Measurements from ENCODE around the gene TGOLN2. TPM values are rescaled to one million over a fixed set of nuclear protein-coding genes. Genes with fewer than 3 reads are reported as not detected.

TGOLN2 gene
- total RNA-seq, 1 experiment from 2014 or later, result 86.1 TPM

DNA sequence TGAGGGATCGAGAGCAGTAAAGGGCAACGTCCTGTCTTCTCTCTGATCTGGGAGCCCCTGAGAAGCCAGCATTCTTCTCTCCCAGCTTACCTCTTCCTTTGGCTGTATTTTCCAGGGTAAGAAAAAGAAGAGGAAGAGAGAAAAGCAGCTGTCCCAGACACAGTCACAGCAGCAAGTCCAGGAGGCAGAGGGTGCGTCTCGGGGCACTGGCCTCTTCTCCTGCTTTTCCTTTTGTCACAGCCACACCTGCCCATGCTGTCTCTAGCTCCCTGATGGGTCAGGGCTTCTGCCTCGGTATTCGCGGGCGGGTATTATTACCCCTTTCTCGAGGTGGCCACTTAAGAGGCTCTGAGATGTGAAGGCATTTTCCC, 20.3 kb downstream of the TGOLN2 start:
- POLR2A ChIA-PET (ENCODE audit: unreplicated experiment), result interaction anchor here (0.6 kb wide), 1 partner anchor 21 kb away, joined by 3 read pairs; no protein-coding TSS in a partner anchor
- TF ChIP-seq EZH2 (IDR thresholded peaks at IDR 0.05; ENCODE audit: low read depth), result no peak
- TF ChIP-seq, protein P1, sequence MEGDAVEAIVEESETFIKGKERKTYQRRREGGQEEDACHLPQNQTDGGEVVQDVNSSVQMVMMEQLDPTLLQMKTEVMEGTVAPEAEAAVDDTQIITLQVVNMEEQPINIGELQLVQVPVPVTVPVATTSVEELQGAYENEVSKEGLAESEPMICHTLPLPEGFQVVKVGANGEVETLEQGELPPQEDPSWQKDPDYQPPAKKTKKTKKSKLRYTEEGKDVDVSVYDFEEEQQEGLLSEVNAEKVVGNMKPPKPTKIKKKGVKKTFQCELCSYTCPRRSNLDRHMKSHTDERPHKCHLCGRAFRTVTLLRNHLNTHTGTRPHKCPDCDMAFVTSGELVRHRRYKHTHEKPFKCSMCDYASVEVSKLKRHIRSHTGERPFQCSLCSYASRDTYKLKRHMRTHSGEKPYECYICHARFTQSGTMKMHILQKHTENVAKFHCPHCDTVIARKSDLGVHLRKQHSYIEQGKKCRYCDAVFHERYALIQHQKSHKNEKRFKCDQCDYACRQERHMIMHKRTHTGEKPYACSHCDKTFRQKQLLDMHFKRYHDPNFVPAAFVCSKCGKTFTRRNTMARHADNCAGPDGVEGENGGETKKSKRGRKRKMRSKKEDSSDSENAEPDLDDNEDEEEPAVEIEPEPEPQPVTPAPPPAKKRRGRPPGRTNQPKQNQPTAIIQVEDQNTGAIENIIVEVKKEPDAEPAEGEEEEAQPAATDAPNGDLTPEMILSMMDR (conservative IDR thresholded peaks at IDR 0.05), result no peak
- H3K9me2 ChIP-seq (ENCODE audit: insufficient read depth), result no peaks in the 10 kb centered on the region
- no peak overlapping the region for H2AFZ ChIP-seq
- no peaks in the 10 kb centered on the region for H3K36me3 ChIP-seq (ENCODE audit: low read depth)
- no TSS peak for BruUV-seq (replicated peaks)
- no peak overlapping the region for H3K27ac ChIP-seq
- no peak for DNase-seq
- CTCF ChIA-PET, result no interaction called here
- no peaks in the 10 kb centered on the region for H3K9me3 ChIP-seq (ENCODE audit: insufficient read depth, low read depth)
- intact Hi-C loops (cut with micrococcal nuclease; ENCODE audit: unreplicated experiment), result no loop called here
- H4K20me1 ChIP-seq (ENCODE audit: insufficient read depth), result no peaks in the 10 kb centered on the region; the same call in none of the 2 replicates
- no peaks in the 10 kb centered on the region for H3K79me2 ChIP-seq (ENCODE audit: low read depth)
- no peaks in the 10 kb centered on the region for H3K4me1 ChIP-seq (replicated peaks; ENCODE audit: insufficient read depth)
- peaks cover 12% of the 10 kb centered on the region; the same call in 1 of the 2 replicates for H3F3A ChIP-seq (ENCODE audit: insufficient read depth, low read depth)
- H3K27me3 ChIP-seq (ENCODE audit: insufficient read depth, low read depth), result no peaks in the 10 kb centered on the region
- no peak overlapping the region for H3K4me2 ChIP-seq
- H3K4me3 ChIP-seq, result no peak overlapping the region

DNA sequence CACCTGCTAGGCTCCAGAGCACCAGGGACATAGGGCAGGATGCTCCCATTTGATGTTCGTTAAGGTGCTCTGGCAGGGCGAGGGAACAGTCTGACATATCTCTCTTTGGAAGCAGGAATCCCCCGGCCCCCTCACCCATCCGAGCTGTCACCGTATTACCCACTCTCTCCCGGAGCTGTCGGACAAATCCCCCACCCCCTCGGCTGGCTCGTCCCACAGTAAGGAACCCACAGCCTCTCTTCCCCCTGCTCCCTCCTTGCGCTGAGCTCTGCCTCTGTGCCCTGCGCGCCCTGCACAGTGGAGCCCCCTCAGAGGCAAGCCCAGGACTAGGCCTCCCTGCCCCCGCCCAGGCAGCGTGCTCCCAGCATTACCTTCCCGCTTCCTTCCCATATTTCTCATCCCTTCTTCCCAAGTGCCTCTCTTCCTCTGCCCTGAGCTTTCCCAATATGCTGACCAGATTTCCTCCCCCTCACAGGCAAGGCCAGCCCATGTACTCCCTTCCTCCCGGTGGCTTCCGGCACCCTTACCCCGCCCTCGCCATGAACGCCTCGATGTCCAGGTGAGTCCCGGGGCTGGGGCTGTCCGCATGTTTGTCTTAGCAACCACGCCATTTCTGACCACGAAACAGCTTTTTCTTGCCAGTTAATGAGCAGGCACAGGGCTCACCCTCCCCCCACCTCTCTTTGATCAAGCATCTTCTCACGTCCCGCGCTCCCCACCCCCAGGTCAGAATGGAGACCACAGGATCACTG, 23.8 kb downstream of the TGOLN2 start:
- intact Hi-C loops (cut with micrococcal nuclease; ENCODE audit: unreplicated experiment), result loop anchor here (5.0 kb wide), 1 partner anchor 248 kb away; no protein-coding TSS in a partner anchor
- no peak overlapping the region for H3K27ac ChIP-seq
- H3K4me3 ChIP-seq, result no peak overlapping the region
- DNase-seq, result no peak
- no peak overlapping the region for H2AFZ ChIP-seq
- H3K27me3 ChIP-seq (ENCODE audit: insufficient read depth, low read depth), result no peaks in the 10 kb centered on the region
- BruUV-seq (replicated peaks), result no TSS peak
- no peak overlapping the region for H3K4me2 ChIP-seq
- no peaks in the 10 kb centered on the region for H3K79me2 ChIP-seq (ENCODE audit: low read depth)
- H3K4me1 ChIP-seq (replicated peaks; ENCODE audit: insufficient read depth), result no peaks in the 10 kb centered on the region
- H3F3A ChIP-seq (ENCODE audit: insufficient read depth, low read depth), result 0 out of 2 replicates have a peak, but pooled peaks cover 5% of the 10 kb centered on the region
- no peaks in the 10 kb centered on the region for H3K9me3 ChIP-seq (ENCODE audit: insufficient read depth, low read depth)
- no peaks in the 10 kb centered on the region for H3K36me3 ChIP-seq (ENCODE audit: low read depth)
- no peak for TF ChIP-seq EZH2 (IDR thresholded peaks at IDR 0.05; ENCODE audit: low read depth)
- TF ChIP-seq, protein P1 (conservative IDR thresholded peaks at IDR 0.05), result no peak
- H4K20me1 ChIP-seq (ENCODE audit: insufficient read depth), result no peaks in the 10 kb centered on the region
- CTCF ChIA-PET, result no interaction called here
- H3K9me2 ChIP-seq (ENCODE audit: insufficient read depth), result no peaks in the 10 kb centered on the region
- POLR2A ChIA-PET (ENCODE audit: unreplicated experiment), result no interaction called here

DNA sequence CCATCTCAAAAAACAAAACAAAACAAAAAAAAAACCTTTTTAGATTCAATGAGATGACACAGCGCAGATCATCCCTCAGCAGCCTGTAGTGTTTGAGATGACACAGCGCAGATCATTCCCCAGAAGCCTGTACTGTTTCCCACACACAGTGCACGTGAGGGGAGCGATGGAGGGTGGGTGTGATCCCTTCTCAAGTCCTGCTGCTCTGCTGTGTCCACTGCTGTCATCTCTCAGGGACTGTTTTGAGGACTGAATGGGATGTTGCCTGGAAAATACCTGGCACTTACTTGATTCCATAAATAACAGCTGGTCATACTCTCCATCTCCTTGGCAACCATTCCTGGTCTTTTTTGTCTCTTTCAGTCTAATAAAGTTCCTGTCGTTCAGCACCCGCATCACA, 25.7 kb downstream of the TGOLN2 start:
- no peaks in the 10 kb centered on the region for H3K36me3 ChIP-seq (ENCODE audit: low read depth)
- 0 out of 2 replicates have a peak, but pooled peaks cover 5% of the 10 kb centered on the region for H3F3A ChIP-seq (ENCODE audit: insufficient read depth, low read depth)
- no peak overlapping the region for H3K4me2 ChIP-seq
- CTCF ChIA-PET, result no interaction called here
- POLR2A ChIA-PET (ENCODE audit: unreplicated experiment), result no interaction called here
- H3K4me1 ChIP-seq (replicated peaks; ENCODE audit: insufficient read depth), result no peaks in the 10 kb centered on the region
- BruUV-seq (replicated peaks), result no TSS peak
- H3K9me2 ChIP-seq (ENCODE audit: insufficient read depth), result no peaks in the 10 kb centered on the region
- DNase-seq, result no peak
- H4K20me1 ChIP-seq (ENCODE audit: insufficient read depth), result no peaks in the 10 kb centered on the region
- H2AFZ ChIP-seq, result no peak overlapping the region
- no peaks in the 10 kb centered on the region for H3K79me2 ChIP-seq (ENCODE audit: low read depth)
- H3K9me3 ChIP-seq (ENCODE audit: insufficient read depth, low read depth), result no peaks in the 10 kb centered on the region
- TF ChIP-seq, protein P1 (conservative IDR thresholded peaks at IDR 0.05), result no peak
- TF ChIP-seq EZH2 (IDR thresholded peaks at IDR 0.05; ENCODE audit: low read depth), result no peak
- no peak overlapping the region for H3K4me3 ChIP-seq
- H3K27ac ChIP-seq, result no peak overlapping the region
- no peaks in the 10 kb centered on the region for H3K27me3 ChIP-seq (ENCODE audit: insufficient read depth, low read depth)
- intact Hi-C loops (cut with micrococcal nuclease; ENCODE audit: unreplicated experiment), result loop anchor here (5.0 kb wide), 1 partner anchor 250 kb away; no protein-coding TSS in a partner anchor
